ENCODE measurements around the gene TCP10L.

DNA sequence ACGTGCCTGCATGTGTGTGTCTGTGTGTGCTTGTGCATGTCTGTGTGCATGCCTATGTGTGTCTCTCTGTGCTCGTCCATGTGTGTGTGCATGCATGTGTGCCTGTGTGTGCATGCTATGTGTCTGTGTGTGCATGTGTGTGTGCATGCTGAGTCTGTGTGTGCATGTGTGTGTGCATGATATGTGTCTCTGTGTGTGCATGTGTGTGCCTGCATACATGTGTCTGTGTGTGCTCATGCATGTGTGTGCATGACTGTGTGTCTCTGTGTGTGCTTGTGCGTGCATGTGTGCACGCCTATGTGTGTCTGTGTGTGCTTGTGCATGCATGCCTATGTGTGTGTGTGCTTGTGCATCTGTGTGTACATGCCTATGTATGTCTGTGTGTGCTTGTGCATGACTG, 52.3 kb downstream of the TCP10L start:
- TF ChIP-seq, protein P1, sequence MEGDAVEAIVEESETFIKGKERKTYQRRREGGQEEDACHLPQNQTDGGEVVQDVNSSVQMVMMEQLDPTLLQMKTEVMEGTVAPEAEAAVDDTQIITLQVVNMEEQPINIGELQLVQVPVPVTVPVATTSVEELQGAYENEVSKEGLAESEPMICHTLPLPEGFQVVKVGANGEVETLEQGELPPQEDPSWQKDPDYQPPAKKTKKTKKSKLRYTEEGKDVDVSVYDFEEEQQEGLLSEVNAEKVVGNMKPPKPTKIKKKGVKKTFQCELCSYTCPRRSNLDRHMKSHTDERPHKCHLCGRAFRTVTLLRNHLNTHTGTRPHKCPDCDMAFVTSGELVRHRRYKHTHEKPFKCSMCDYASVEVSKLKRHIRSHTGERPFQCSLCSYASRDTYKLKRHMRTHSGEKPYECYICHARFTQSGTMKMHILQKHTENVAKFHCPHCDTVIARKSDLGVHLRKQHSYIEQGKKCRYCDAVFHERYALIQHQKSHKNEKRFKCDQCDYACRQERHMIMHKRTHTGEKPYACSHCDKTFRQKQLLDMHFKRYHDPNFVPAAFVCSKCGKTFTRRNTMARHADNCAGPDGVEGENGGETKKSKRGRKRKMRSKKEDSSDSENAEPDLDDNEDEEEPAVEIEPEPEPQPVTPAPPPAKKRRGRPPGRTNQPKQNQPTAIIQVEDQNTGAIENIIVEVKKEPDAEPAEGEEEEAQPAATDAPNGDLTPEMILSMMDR (IDR thresholded peaks at IDR 0.05; ENCODE audit: low read depth, low read length, missing input control): no peak
- TF ChIP-seq JUND (IDR thresholded peaks at IDR 0.05) (no peak), SP1 (IDR thresholded peaks at IDR 0.05) (no peak), YY1 (IDR thresholded peaks at IDR 0.05) (no peak), EGR1 (IDR thresholded peaks at IDR 0.05; ENCODE audit: low read depth in 2 of 2) (no peak), GABPA (IDR thresholded peaks at IDR 0.05 in 1 of 2, conservative IDR thresholded peaks at IDR 0.05 in 1 of 2) (no peak), HNF4G (IDR thresholded peaks at IDR 0.05) (no peak)
- TF ChIP-seq, protein P2, sequence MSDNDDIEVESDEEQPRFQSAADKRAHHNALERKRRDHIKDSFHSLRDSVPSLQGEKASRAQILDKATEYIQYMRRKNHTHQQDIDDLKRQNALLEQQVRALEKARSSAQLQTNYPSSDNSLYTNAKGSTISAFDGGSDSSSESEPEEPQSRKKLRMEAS (IDR thresholded peaks at IDR 0.05): no peak
- TF ChIP-seq, protein P3, sequence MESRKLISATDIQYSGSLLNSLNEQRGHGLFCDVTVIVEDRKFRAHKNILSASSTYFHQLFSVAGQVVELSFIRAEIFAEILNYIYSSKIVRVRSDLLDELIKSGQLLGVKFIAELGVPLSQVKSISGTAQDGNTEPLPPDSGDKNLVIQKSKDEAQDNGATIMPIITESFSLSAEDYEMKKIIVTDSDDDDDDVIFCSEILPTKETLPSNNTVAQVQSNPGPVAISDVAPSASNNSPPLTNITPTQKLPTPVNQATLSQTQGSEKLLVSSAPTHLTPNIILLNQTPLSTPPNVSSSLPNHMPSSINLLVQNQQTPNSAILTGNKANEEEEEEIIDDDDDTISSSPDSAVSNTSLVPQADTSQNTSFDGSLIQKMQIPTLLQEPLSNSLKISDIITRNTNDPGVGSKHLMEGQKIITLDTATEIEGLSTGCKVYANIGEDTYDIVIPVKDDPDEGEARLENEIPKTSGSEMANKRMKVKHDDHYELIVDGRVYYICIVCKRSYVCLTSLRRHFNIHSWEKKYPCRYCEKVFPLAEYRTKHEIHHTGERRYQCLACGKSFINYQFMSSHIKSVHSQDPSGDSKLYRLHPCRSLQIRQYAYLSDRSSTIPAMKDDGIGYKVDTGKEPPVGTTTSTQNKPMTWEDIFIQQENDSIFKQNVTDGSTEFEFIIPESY (IDR thresholded peaks at IDR 0.05): no peak
- TF ChIP-seq, protein P4, sequence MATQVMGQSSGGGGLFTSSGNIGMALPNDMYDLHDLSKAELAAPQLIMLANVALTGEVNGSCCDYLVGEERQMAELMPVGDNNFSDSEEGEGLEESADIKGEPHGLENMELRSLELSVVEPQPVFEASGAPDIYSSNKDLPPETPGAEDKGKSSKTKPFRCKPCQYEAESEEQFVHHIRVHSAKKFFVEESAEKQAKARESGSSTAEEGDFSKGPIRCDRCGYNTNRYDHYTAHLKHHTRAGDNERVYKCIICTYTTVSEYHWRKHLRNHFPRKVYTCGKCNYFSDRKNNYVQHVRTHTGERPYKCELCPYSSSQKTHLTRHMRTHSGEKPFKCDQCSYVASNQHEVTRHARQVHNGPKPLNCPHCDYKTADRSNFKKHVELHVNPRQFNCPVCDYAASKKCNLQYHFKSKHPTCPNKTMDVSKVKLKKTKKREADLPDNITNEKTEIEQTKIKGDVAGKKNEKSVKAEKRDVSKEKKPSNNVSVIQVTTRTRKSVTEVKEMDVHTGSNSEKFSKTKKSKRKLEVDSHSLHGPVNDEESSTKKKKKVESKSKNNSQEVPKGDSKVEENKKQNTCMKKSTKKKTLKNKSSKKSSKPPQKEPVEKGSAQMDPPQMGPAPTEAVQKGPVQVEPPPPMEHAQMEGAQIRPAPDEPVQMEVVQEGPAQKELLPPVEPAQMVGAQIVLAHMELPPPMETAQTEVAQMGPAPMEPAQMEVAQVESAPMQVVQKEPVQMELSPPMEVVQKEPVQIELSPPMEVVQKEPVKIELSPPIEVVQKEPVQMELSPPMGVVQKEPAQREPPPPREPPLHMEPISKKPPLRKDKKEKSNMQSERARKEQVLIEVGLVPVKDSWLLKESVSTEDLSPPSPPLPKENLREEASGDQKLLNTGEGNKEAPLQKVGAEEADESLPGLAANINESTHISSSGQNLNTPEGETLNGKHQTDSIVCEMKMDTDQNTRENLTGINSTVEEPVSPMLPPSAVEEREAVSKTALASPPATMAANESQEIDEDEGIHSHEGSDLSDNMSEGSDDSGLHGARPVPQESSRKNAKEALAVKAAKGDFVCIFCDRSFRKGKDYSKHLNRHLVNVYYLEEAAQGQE (IDR thresholded peaks at IDR 0.05): no peak
